Common myeloid progenitor, CD34-positive (primary cell): ENCODE data around the gene TSPAN5.

ENCODE experiments used
- CTCF ChIA-PET: fragments of 350-600 bp; sonication (Branson Sonifier 250); formaldehyde crosslinking; loops from one replicate; lab custom pipeline; 2021; ENCODE audit warnings: antibody characterized with exemption; lab: Charles Lee
- POLR2A ChIA-PET: fragments of 350-600 bp; sonication (Branson Sonifier 250); formaldehyde crosslinking; loops from one replicate; lab custom pipeline; 2021; ENCODE audit warnings: antibody characterized with exemption; lab: Charles Lee
- DNase-seq, 3 donors: peaks; one replicate each; pipeline versions ENCODE4 v3.0.0 to v3.0.0-alpha.2; 2013
- H3K27ac ChIP-seq, 2 experiments: 1 replicate in 1 of 2; 2 replicates in 1 of 2; pipeline ENCODE4 v1.7.0; 2013; ENCODE audit warnings: inconsistent platforms in 2 of 2, low read length in 2 of 2, mild to moderate bottlenecking in 2 of 2, low read depth in 1 of 2, moderate library complexity in 1 of 2; ENCODE audit not compliant: severe bottlenecking in 2 of 2, insufficient read depth in 1 of 2, poor library complexity in 1 of 2
- H3K27me3 ChIP-seq, 5 experiments: replicated peaks in 2 of 5; 1 replicate in 3 of 5; 2 replicates in 2 of 5; pipeline versions ENCODE4 v1.6.1 to v1.7.0; 2013; ENCODE audit warnings: low read length in 4 of 5, mild to moderate bottlenecking in 2 of 5, moderate library complexity in 2 of 5, inconsistent platforms in 1 of 5; ENCODE audit not compliant: insufficient read depth in 5 of 5, control insufficient read depth in 4 of 5
- H3K36me3 ChIP-seq, 4 experiments: 1 replicate in 2 of 4; 2 replicates in 2 of 4; pipeline versions ENCODE4 v1.6.1 to v1.7.0; 2013; ENCODE audit warnings: low read length in 3 of 4, control low read depth in 1 of 4, mild to moderate bottlenecking in 1 of 4; ENCODE audit not compliant: control insufficient read depth in 4 of 4, insufficient read depth in 4 of 4
- H3K4me1 ChIP-seq, 4 experiments: 1 replicate in 3 of 4; 2 replicates in 1 of 4; pipeline versions ENCODE4 v1.6.1 to v1.7.1; 2013; ENCODE audit warnings: low read length in 3 of 4, mild to moderate bottlenecking in 3 of 4, control low read depth in 1 of 4, inconsistent platforms in 1 of 4, moderate library complexity in 1 of 4; ENCODE audit not compliant: control insufficient read depth in 4 of 4, insufficient read depth in 4 of 4; ENCODE audit errors: control extremely low read depth in 1 of 4
- H3K4me3 ChIP-seq, 7 experiments: 1 replicate in 4 of 7; 2 replicates in 3 of 7; pipeline versions ENCODE4 v1.5.1 to v1.7.0; 2013; ENCODE audit warnings: mild to moderate bottlenecking in 7 of 7, low read length in 6 of 7, moderate library complexity in 6 of 7, inconsistent platforms in 2 of 7, low read depth in 2 of 7, control low read depth in 1 of 7; ENCODE audit not compliant: insufficient read depth in 4 of 7, control insufficient read depth in 1 of 7; ENCODE audit errors: extremely low read depth in 1 of 7
- H3K9me3 ChIP-seq, 5 experiments: 1 replicate in 4 of 5; 2 replicates in 1 of 5; pipeline versions ENCODE4 v1.6.1 to v1.7.1; 2013; ENCODE audit warnings: low read length in 4 of 5, mild to moderate bottlenecking in 2 of 5, inconsistent platforms in 1 of 5, low read depth in 1 of 5, moderate library complexity in 1 of 5; ENCODE audit not compliant: control insufficient read depth in 4 of 5, insufficient read depth in 2 of 5; ENCODE audit errors: control extremely low read depth in 1 of 5
- WGBS: methylation state at CpG from one replicate; pipeline ENCODE4 v1.1.5; 2013; ENCODE audit not compliant: insufficient coverage; 5-methylcytosine and 5-hydroxymethylcytosine counted together

Gene TSPAN5

GRCh38 chr4:98567611-98568010 is 90.8 kb downstream of the TSPAN5 start:
- WGBS, result 94% methylated on average over 7 of the region's 7 CpGs
- ChIA-PET POLR2A (interaction anchor here (0.6 kb wide), 1 partner anchor 771 kb away, joined by 3 read pairs; no protein-coding TSS in a partner anchor), CTCF (no interaction called here)
- Histone ChIP-seq H3K9me3 (no peaks in the 10 kb centered on the region), H3K27me3 (no peaks in the 10 kb centered on the region), H3K27ac (no peak overlapping the region), H3K36me3 (no peaks in the 10 kb centered on the region), H3K4me1 (peaks cover 0 to 20% (median 10%) of the 10 kb centered on the region in 4 experiments), H3K4me3 (no peak overlapping the region)
- no peak for DNase-seq

- H3K4me1 ChIP-seq, result peaks cover 0 to 13% (median 8%) of the 10 kb centered on the region in 4 experiments
- DNase-seq, result no peak
- H3K27ac ChIP-seq, result no peak overlapping the region
- no peak overlapping the region for H3K4me3 ChIP-seq
- no peaks in the 10 kb centered on the region for H3K36me3 ChIP-seq
- ChIA-PET CTCF (interaction anchor here (1.0 kb wide), 1 partner anchor 8 kb away, joined by 3 read pairs; no protein-coding TSS in a partner anchor), POLR2A (no interaction called here)
- WGBS, result 98% methylated on average over 11 of the region's 11 CpGs
- H3K9me3 ChIP-seq, result no peaks in the 10 kb centered on the region
- H3K27me3 ChIP-seq, result no peaks in the 10 kb centered on the region
These were observed 91.9 kb downstream of the TSPAN5 start for GRCh38 chr4:98566361-98567008.

- no peaks in the 10 kb centered on the region for H3K9me3 ChIP-seq
- H3K4me3 ChIP-seq, result no peak overlapping the region
- peaks cover 0 to 9% (median 4%) of the 10 kb centered on the region in 4 experiments for H3K4me1 ChIP-seq
- ChIA-PET CTCF (interaction anchor here (1.0 kb wide), 2 partner anchors 9 to 11 kb away, joined by 3 read pairs; no protein-coding TSS in a partner anchor), POLR2A (interaction anchor here (0.6 kb wide), 1 partner anchor 52 kb away, joined by 3 read pairs; no protein-coding TSS in a partner anchor)
- H3K27ac ChIP-seq, result no peak overlapping the region
- DNase-seq, result peak in 1 of 3 donors; percentile 30
- no peaks in the 10 kb centered on the region for H3K36me3 ChIP-seq
- no peaks in the 10 kb centered on the region for H3K27me3 ChIP-seq
- 40% methylated on average over 4 of the region's 5 CpGs for WGBS
These were observed 92.6 kb downstream of the TSPAN5 start for GRCh38 chr4:98565681-98566301.

DNA sequence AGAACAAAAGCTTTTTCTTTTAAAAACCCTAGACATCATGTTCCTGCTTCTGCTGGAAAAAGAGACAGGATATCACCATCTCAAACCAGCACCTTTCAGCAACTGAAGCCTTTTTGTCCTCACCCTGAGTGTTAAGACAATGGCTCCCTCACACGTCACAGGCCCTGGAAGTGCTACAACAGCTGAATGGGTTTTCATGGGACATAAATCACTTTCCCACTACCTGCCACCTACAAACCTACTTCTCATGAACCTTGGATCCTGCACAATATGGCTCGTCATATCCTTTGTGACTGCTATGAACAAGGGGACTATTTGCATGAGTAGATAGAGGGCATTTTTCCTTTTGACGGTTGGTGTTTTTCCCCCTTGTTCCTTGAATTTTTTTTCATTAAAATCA is 93.6 kb downstream of the TSPAN5 start:
- no peak overlapping the region for H3K4me3 ChIP-seq
- H3K36me3 ChIP-seq, result no peaks in the 10 kb centered on the region
- H3K4me1 ChIP-seq, result peaks cover 0 to 9% (median 4%) of the 10 kb centered on the region in 4 experiments
- no peaks in the 10 kb centered on the region for H3K9me3 ChIP-seq
- POLR2A ChIA-PET, result no interaction called here
- no CpG with 5 or more reads among the region's 3 CpGs for WGBS
- no peak overlapping the region for H3K27ac ChIP-seq
- no peaks in the 10 kb centered on the region for H3K27me3 ChIP-seq
- CTCF ChIA-PET, result no interaction called here
- DNase-seq, result peak in 2 of 3 donors; percentile 43 to 64

GRCh38 chr4:98560321-98560720 is 98.1 kb downstream of the TSPAN5 start:
- no peaks in the 10 kb centered on the region for H3K27me3 ChIP-seq
- ChIA-PET CTCF (interaction anchor here (0.5 kb wide), 1 partner anchor 265 kb away, joined by 3 read pairs; no protein-coding TSS in a partner anchor), POLR2A (no interaction called here)
- no peak overlapping the region for H3K27ac ChIP-seq
- H3K4me3 ChIP-seq, result no peak overlapping the region
- H3K36me3 ChIP-seq, result no peaks in the 10 kb centered on the region
- no peak for DNase-seq
- H3K9me3 ChIP-seq, result no peaks in the 10 kb centered on the region
- WGBS, result 82% methylated on average over 3 of the region's 3 CpGs
- H3K4me1 ChIP-seq, result peaks cover 0 to 4% (median 0%) of the 10 kb centered on the region in 4 experiments

GRCh38 chr4:98558471-98559169 is 99.8 kb downstream of the TSPAN5 start:
- DNase-seq, result no peak
- POLR2A ChIA-PET, result no interaction called here
- Histone ChIP-seq H3K9me3 (no peaks in the 10 kb centered on the region), H3K27me3 (no peaks in the 10 kb centered on the region), H3K4me3 (no peak overlapping the region), H3K4me1 (no peaks in the 10 kb centered on the region), H3K36me3 (no peaks in the 10 kb centered on the region), H3K27ac (no peak overlapping the region)
- CTCF ChIA-PET, result no interaction called here
- WGBS, result 98% methylated on average over 5 of the region's 6 CpGs
